ENCODE data around the gene ANKRD26. TPM values are rescaled to one million over a fixed set of nuclear protein-coding genes. Genes with fewer than 3 reads are reported as not detected.

ANKRD26 gene
- polyA plus RNA-seq, 1 of the 3 experiments (the other 2 are of a cell fraction): 1.0 TPM

DNA sequence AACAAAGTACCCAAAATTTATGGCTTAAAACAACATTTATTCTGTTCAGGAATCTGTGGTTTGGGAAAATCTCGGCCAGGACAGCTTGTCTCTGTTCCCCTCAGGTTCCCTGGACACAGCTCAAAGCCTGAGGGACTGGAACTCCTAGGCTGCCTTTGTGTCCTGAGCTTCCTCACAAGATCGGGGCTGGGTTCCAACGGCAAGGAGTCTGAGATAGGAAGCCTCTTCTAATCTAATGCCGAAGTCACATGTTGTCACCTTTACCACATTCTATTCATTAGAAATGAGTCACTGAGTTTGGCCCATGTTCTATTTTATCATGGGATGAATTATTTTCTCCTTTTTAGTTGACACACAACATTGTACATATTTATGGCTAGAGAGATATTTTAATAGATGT lies 80.5 kb downstream of the ANKRD26 start:
- Histone ChIP-seq H3K9me2 (no peaks in the 10 kb centered on the region), H3K4me3 (ENCODE audit: low read depth in 2 of 2, low read length in 1 of 2) (no peak overlapping the region), H3K27me3 (ENCODE audit: insufficient read depth) (no peaks in the 10 kb centered on the region), H3F3A (replicated peaks; ENCODE audit: insufficient read depth) (peaks cover 5% of the 10 kb centered on the region), H3K36me3 (replicated peaks in 1 of 2; ENCODE audit: control insufficient read depth in 1 of 2, insufficient read depth in 2 of 2, low read length in 1 of 2) (peaks cover 5 to 31% of the 10 kb centered on the region in 2 experiments), H2AFZ (ENCODE audit: low read depth) (no peak overlapping the region), H3K4me1 (ENCODE audit: control insufficient read depth in 1 of 2, insufficient read depth in 2 of 2, low read depth in 1 of 2, low read length in 1 of 2) (no peaks in the 10 kb centered on the region), H4K20me1 (ENCODE audit: insufficient read depth) (no peaks in the 10 kb centered on the region), H3K27ac (ENCODE audit: low read depth in 2 of 2, low read length in 1 of 2) (no peak overlapping the region), H3K79me2 (ENCODE audit: insufficient read depth) (no peaks in the 10 kb centered on the region), H3K4me2 (no peak overlapping the region), H3K9ac (no peak overlapping the region), H3K9me3 (no peaks in the 10 kb centered on the region)
- 85% methylated on average over 4 of the region's 4 CpGs for WGBS (ENCODE audit: low lambda C conversion rate)
- DNase-seq: no peak
- POLR2A ChIA-PET: no interaction called here
- TF ChIP-seq RAD21 (IDR thresholded peaks at IDR 0.05; ENCODE audit: low read length) (no peak), YY1 (IDR thresholded peaks at IDR 0.05; ENCODE audit: low read depth) (no peak), GABPA (IDR thresholded peaks at IDR 0.05; ENCODE audit: low read depth) (no peak), FOXJ3 (CRISPR knock-in tag; IDR thresholded peaks at IDR 0.05) (no peak), RFX5 (IDR thresholded peaks at IDR 0.05; ENCODE audit: low read length) (no peak), GATA2 (CRISPR knock-in tag; IDR thresholded peaks at IDR 0.05) (no peak), POLR2AphosphoS5 (IDR thresholded peaks at IDR 0.05; ENCODE audit: low read depth, low read length) (no peak), EZH2phosphoT487 (IDR thresholded peaks at IDR 0.05; ENCODE audit: borderline replicate concordance, low read depth) (no peak), ELF1 (IDR thresholded peaks at IDR 0.05) (no peak), TAF1 (IDR thresholded peaks at IDR 0.05; ENCODE audit: borderline replicate concordance, low read depth, low read length) (no peak), CHD2 (IDR thresholded peaks at IDR 0.05; ENCODE audit: low read length, partially characterized antibody) (no peak), SIN3A (IDR thresholded peaks at IDR 0.05; ENCODE audit: borderline replicate concordance, low read depth, low read length) (no peak), TCF12 (IDR thresholded peaks at IDR 0.05) (no peak), TEAD4 (IDR thresholded peaks at IDR 0.05; ENCODE audit: borderline replicate concordance, insufficient read depth) (no peak), SMC3 (IDR thresholded peaks at IDR 0.05; ENCODE audit: low read depth, low read length) (no peak)
- TF ChIP-seq, protein P1, sequence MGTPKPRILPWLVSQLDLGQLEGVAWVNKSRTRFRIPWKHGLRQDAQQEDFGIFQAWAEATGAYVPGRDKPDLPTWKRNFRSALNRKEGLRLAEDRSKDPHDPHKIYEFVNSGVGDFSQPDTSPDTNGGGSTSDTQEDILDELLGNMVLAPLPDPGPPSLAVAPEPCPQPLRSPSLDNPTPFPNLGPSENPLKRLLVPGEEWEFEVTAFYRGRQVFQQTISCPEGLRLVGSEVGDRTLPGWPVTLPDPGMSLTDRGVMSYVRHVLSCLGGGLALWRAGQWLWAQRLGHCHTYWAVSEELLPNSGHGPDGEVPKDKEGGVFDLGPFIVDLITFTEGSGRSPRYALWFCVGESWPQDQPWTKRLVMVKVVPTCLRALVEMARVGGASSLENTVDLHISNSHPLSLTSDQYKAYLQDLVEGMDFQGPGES (IDR thresholded peaks at IDR 0.05; ENCODE audit: low read depth, low read length): no peak
- TF ChIP-seq, protein P2, sequence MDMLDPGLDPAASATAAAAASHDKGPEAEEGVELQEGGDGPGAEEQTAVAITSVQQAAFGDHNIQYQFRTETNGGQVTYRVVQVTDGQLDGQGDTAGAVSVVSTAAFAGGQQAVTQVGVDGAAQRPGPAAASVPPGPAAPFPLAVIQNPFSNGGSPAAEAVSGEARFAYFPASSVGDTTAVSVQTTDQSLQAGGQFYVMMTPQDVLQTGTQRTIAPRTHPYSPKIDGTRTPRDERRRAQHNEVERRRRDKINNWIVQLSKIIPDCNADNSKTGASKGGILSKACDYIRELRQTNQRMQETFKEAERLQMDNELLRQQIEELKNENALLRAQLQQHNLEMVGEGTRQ (IDR thresholded peaks at IDR 0.05; ENCODE audit: borderline replicate concordance, low read depth, low read length): no peak
- TF ChIP-seq, protein P3, sequence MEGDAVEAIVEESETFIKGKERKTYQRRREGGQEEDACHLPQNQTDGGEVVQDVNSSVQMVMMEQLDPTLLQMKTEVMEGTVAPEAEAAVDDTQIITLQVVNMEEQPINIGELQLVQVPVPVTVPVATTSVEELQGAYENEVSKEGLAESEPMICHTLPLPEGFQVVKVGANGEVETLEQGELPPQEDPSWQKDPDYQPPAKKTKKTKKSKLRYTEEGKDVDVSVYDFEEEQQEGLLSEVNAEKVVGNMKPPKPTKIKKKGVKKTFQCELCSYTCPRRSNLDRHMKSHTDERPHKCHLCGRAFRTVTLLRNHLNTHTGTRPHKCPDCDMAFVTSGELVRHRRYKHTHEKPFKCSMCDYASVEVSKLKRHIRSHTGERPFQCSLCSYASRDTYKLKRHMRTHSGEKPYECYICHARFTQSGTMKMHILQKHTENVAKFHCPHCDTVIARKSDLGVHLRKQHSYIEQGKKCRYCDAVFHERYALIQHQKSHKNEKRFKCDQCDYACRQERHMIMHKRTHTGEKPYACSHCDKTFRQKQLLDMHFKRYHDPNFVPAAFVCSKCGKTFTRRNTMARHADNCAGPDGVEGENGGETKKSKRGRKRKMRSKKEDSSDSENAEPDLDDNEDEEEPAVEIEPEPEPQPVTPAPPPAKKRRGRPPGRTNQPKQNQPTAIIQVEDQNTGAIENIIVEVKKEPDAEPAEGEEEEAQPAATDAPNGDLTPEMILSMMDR (IDR thresholded peaks at IDR 0.05): no peak
- TF ChIP-seq, protein P4, sequence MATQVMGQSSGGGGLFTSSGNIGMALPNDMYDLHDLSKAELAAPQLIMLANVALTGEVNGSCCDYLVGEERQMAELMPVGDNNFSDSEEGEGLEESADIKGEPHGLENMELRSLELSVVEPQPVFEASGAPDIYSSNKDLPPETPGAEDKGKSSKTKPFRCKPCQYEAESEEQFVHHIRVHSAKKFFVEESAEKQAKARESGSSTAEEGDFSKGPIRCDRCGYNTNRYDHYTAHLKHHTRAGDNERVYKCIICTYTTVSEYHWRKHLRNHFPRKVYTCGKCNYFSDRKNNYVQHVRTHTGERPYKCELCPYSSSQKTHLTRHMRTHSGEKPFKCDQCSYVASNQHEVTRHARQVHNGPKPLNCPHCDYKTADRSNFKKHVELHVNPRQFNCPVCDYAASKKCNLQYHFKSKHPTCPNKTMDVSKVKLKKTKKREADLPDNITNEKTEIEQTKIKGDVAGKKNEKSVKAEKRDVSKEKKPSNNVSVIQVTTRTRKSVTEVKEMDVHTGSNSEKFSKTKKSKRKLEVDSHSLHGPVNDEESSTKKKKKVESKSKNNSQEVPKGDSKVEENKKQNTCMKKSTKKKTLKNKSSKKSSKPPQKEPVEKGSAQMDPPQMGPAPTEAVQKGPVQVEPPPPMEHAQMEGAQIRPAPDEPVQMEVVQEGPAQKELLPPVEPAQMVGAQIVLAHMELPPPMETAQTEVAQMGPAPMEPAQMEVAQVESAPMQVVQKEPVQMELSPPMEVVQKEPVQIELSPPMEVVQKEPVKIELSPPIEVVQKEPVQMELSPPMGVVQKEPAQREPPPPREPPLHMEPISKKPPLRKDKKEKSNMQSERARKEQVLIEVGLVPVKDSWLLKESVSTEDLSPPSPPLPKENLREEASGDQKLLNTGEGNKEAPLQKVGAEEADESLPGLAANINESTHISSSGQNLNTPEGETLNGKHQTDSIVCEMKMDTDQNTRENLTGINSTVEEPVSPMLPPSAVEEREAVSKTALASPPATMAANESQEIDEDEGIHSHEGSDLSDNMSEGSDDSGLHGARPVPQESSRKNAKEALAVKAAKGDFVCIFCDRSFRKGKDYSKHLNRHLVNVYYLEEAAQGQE (IDR thresholded peaks at IDR 0.05; ENCODE audit: low read depth, low read length): no peak
- TF ChIP-seq, protein P5, sequence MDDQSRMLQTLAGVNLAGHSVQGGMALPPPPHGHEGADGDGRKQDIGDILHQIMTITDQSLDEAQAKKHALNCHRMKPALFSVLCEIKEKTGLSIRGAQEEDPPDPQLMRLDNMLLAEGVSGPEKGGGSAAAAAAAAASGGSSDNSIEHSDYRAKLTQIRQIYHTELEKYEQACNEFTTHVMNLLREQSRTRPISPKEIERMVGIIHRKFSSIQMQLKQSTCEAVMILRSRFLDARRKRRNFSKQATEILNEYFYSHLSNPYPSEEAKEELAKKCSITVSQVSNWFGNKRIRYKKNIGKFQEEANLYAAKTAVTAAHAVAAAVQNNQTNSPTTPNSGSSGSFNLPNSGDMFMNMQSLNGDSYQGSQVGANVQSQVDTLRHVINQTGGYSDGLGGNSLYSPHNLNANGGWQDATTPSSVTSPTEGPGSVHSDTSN (IDR thresholded peaks at IDR 0.05): no peak
- CTCF ChIA-PET: no interaction called here

All from SK-N-SH (cell line).